OCI-LY7 (cell line): ENCODE measurements around the gene UVRAG. TPM values are rescaled to one million over a fixed set of nuclear protein-coding genes. Genes with fewer than 3 reads are reported as not detected.

Source experiments
- BruUV-seq: library from RNA; stranded (reverse); fragments of 400-500 nt; replicated peaks from 2 replicates; lab custom pipeline; 2021; lab: Mats Ljungman, UMichigan
- CTCF ChIA-PET: fragments of 300-600 bp; sonication (Branson Sonifier 250); formaldehyde crosslinking; loops from one replicate; lab custom pipeline; 2022; ENCODE audit warnings: antibody characterized with exemption; ENCODE audit not compliant: unreplicated experiment; lab: Charles Lee
- POLR2A ChIA-PET: fragments of 300-600 bp; sonication (Branson Sonifier 250); formaldehyde crosslinking; loops from one replicate; lab custom pipeline; 2022; ENCODE audit warnings: antibody characterized with exemption; lab: Charles Lee
- DNase-seq: peaks from one replicate; pipeline ENCODE4 v3.0.0-alpha.2; 2015; ENCODE audit warnings: low spot score
- H2AFZ ChIP-seq: fragments of 200-600 bp; sonication (generic), shearing (Covaris generic); 2 replicates; pipeline ENCODE4 v1.6.1; 2014; ENCODE audit warnings: mild to moderate bottlenecking, antibody characterized with exemption, low read length, moderate library complexity
- H3K27ac ChIP-seq: fragments of 200-600 bp; sonication (generic); 2 replicates; pipeline ENCODE4 v1.5.1; 2014; ENCODE audit warnings: mixed run types, low read depth, mild to moderate bottlenecking, moderate library complexity, low read length, inconsistent platforms; ENCODE audit not compliant: poor library complexity, severe bottlenecking
- H3K36me3 ChIP-seq: fragments of 200-600 bp; sonication (generic); 2 replicates; pipeline ENCODE4 v1.6.1; 2014; ENCODE audit warnings: mild to moderate bottlenecking, antibody characterized with exemption, low read length, moderate library complexity, mixed read lengths; ENCODE audit not compliant: insufficient read depth
- H3K4me1 ChIP-seq: fragments of 200-600 bp; sonication (generic); 2 replicates; pipeline ENCODE4 v1.5.1; 2014; ENCODE audit warnings: mild to moderate bottlenecking, low read length; ENCODE audit not compliant: insufficient read depth, poor library complexity, severe bottlenecking
- H3K4me2 ChIP-seq: fragments of 200-600 bp; sonication (generic); 2 replicates; pipeline ENCODE4 v1.6.1; 2014; ENCODE audit warnings: mild to moderate bottlenecking, low read length
- H3K4me3 ChIP-seq: fragments of 200-600 bp; sonication (generic); 2 replicates; pipeline ENCODE4 v1.5.1; 2014; ENCODE audit warnings: mild to moderate bottlenecking, low read depth, low read length; ENCODE audit not compliant: poor library complexity, severe bottlenecking
- H3K79me2 ChIP-seq: fragments of 200-600 bp; sonication (generic); 2 replicates; pipeline ENCODE4 v1.6.1; 2016; ENCODE audit warnings: low read depth, mild to moderate bottlenecking, low read length, moderate library complexity, mixed read lengths; ENCODE audit not compliant: insufficient read depth
- H3K9me2 ChIP-seq: fragments of 200-600 bp; sonication (generic); 2 replicates; pipeline ENCODE4 v1.6.1; 2016; ENCODE audit warnings: mild to moderate bottlenecking, low read length, mixed read lengths; ENCODE audit not compliant: insufficient read depth
- H3K9me3 ChIP-seq: fragments of 200-600 bp; sonication (generic); 2 replicates; pipeline ENCODE4 v1.6.1; 2014; ENCODE audit warnings: mild to moderate bottlenecking, mixed run types, low read length, mixed read lengths
- H4K20me1 ChIP-seq: fragments of 200-600 bp; sonication (generic); 2 replicates; pipeline ENCODE4 v1.6.1; 2014; ENCODE audit warnings: mild to moderate bottlenecking, antibody characterized with exemption, low read length, moderate library complexity, mixed read lengths; ENCODE audit not compliant: insufficient read depth
- EZH2phosphoT487 ChIP-seq: fragments of 200-600 bp; sonication (generic); IDR thresholded peaks from 2 replicates; pipeline ENCODE4 v1.6.1; 2018; ENCODE audit warnings: low read depth, borderline replicate concordance, mild to moderate bottlenecking, mixed run types, antibody characterized with exemption, low read length, moderate library complexity, mixed read lengths
- intact Hi-C: fragments of 100-400 bp; cut with micrococcal nuclease; formaldehyde crosslinking; loops from one replicate; pipeline ENCODE4 v1.10.0; 2022; ENCODE audit not compliant: unreplicated experiment
- total RNA-seq, 2 experiments: library from RNA; depleted of rRNA in 1 of 2; stranded (reverse); fragments of >200 nt in 1 of 2; shearing (Covaris generic) in 1 of 2; gene quantifications; 2 replicates each; pipeline ENCODE4 v1.2.3, GENCODE V29; 2014 to 2022
- TF ChIP-seq, protein P1 (sequence below): fragments of 200-600 bp; sonication (generic); conservative IDR thresholded peaks from 2 replicates; pipeline ENCODE4 v1.5.1; 2014; ENCODE audit warnings: mild to moderate bottlenecking, antibody characterized with exemption, low read length, moderate library complexity, mixed read lengths

Gene UVRAG
- total RNA-seq, 2 experiments from 2014 or later = 43.7 to 73.3 TPM

DNA sequence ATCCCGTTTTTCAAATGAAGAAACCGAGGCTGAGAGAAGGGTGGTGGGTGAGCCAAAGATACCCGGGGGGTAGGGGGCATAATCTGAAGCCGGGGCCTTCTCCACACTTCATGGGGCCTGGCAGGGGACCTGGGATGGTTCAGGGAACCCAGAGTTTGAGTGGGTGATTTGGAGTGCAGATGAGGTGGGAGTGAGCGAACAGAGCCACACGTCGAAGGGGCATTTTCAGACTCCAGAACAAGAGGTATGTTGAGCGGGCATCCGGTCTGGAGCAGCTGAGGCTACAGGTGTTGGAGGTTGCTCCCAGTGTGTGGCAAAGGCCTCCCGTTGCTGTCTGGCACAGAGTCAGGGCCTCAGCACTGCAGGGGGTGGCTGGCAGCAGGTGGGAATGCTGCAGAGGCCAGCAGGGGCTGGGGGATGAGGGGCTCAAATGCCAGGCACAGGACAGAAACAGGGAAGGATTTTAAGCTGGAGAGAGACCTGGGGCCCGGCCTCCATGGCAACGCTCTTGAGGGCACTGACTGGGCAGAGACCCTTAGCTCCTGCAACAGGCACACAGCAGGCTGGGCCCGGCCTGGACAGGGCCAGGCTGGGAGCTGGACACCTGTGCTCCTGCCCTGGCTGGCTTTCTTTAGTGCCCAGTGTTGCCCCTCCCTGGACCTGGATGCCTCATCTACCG lies 345.1 kb downstream of the UVRAG start:
- H3K79me2 ChIP-seq = no peaks in the 10 kb centered on the region
- no peaks in the 10 kb centered on the region for H3K36me3 ChIP-seq
- no peaks in the 10 kb centered on the region for H3K9me3 ChIP-seq
- H2AFZ ChIP-seq = no peak overlapping the region
- no peak for DNase-seq
- no TSS peak for BruUV-seq
- H4K20me1 ChIP-seq = no peaks in the 10 kb centered on the region
- H3K4me3 ChIP-seq = no peak overlapping the region
- no peak overlapping the region for H3K27ac ChIP-seq
- no peaks in the 10 kb centered on the region for H3K9me2 ChIP-seq
- POLR2A ChIA-PET = no interaction called here
- no peak overlapping the region for H3K4me2 ChIP-seq
- CTCF ChIA-PET = no interaction called here
- no peak for TF ChIP-seq EZH2phosphoT487
- TF ChIP-seq, protein P1, sequence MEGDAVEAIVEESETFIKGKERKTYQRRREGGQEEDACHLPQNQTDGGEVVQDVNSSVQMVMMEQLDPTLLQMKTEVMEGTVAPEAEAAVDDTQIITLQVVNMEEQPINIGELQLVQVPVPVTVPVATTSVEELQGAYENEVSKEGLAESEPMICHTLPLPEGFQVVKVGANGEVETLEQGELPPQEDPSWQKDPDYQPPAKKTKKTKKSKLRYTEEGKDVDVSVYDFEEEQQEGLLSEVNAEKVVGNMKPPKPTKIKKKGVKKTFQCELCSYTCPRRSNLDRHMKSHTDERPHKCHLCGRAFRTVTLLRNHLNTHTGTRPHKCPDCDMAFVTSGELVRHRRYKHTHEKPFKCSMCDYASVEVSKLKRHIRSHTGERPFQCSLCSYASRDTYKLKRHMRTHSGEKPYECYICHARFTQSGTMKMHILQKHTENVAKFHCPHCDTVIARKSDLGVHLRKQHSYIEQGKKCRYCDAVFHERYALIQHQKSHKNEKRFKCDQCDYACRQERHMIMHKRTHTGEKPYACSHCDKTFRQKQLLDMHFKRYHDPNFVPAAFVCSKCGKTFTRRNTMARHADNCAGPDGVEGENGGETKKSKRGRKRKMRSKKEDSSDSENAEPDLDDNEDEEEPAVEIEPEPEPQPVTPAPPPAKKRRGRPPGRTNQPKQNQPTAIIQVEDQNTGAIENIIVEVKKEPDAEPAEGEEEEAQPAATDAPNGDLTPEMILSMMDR = no peak
- intact Hi-C loops = no loop called here
- no peaks in the 10 kb centered on the region for H3K4me1 ChIP-seq

- ChIA-PET CTCF (no interaction called here), POLR2A (no interaction called here)
- Histone ChIP-seq H4K20me1 (no peaks in the 10 kb centered on the region), H2AFZ (no peak overlapping the region), H3K4me1 (no peaks in the 10 kb centered on the region), H3K4me2 (no peak overlapping the region), H3K4me3 (no peak overlapping the region), H3K36me3 (no peaks in the 10 kb centered on the region), H3K79me2 (no peaks in the 10 kb centered on the region), H3K9me2 (no peaks in the 10 kb centered on the region), H3K9me3 (no peaks in the 10 kb centered on the region), H3K27ac (no peak overlapping the region)
- no peak for DNase-seq
- TF ChIP-seq, protein P1 = no peak
- no peak for TF ChIP-seq EZH2phosphoT487
- BruUV-seq = no TSS peak
- intact Hi-C loops = no loop called here
These were observed 345.8 kb downstream of the UVRAG start for GRCh38 chr11:76160856-76161255.

DNA sequence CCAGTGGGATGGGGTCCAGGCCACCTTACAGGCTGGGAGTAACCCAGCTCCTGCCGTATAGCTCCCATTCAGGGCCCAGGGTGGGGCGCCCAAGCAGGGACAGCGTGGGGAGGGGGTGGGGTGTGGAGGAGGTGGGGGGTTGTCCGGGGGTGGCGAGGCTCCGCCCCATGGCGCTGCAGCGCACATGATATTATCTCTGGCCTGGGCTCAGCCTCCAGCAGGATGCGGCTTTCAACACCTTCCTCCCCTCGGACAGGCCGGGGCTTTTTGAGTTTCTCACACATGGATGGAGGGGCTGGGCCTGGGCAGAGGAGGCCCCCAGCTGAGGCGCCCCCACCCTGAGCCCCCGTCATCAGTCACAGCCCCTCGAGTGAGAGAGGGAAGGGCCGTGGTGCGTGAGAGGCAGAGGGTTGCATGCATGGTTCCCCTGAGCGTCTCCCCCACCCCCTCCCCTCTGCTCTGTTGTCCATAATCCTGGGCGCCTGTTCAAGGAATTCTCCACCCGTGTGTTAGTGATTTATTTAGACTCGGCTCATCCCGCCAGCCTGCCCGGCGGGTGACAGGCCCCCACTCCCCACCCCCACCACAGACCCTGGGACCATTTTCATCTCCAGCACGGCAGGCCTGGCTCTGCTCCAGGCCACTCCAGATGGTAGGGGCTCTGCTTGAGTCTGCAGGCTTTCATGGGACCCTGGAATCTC lies 346.4 kb downstream of the UVRAG start:
- no peaks in the 10 kb centered on the region for H3K9me2 ChIP-seq
- no TSS peak for BruUV-seq
- H3K79me2 ChIP-seq = no peaks in the 10 kb centered on the region
- no peaks in the 10 kb centered on the region for H3K9me3 ChIP-seq
- POLR2A ChIA-PET = no interaction called here
- no peaks in the 10 kb centered on the region for H4K20me1 ChIP-seq
- TF ChIP-seq EZH2phosphoT487 = no peak
- TF ChIP-seq, protein P1 = no peak
- DNase-seq = no peak
- H3K4me3 ChIP-seq = no peak overlapping the region
- H3K4me1 ChIP-seq = no peaks in the 10 kb centered on the region
- intact Hi-C loops = no loop called here
- CTCF ChIA-PET = no interaction called here
- no peaks in the 10 kb centered on the region for H3K36me3 ChIP-seq
- H3K27ac ChIP-seq = no peak overlapping the region
- no peak overlapping the region for H3K4me2 ChIP-seq
- H2AFZ ChIP-seq = no peak overlapping the region
